ENCODE measurements around the gene CPEB3. TPM values are rescaled to one million over a fixed set of nuclear protein-coding genes. Genes with fewer than 3 reads are reported as not detected.

Gene CPEB3
- total and polyA plus RNA-seq, 9 of the 15 experiments (the other 6 are each of a cell fraction or from before 2014, with no cell fraction given): 0.15 to 1.2 (median 0.51) TPM

DNA sequence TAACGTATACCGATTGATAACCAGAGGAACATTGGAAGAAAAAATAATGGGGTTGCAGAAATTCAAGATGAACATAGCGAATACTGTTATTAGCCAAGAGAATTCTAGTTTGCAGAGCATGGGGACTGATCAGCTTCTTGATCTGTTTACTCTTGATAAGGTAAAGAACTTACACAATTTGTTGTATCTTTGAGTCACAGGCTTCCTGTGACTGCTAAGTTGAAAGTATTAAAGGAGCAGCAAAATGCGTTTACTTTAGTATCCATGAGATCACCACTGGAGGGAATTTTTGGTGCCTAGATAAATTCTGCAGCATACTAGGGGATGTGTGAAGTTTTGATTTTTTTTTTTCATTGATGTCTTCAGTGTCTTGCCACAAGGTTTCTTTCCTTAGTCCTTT, 263.7 kb downstream of the CPEB3 start (continued):
- TF ChIP-seq NCOR1 (IDR thresholded peaks at IDR 0.05) (peak; percentile 46; the same call in 1 of the 2 replicates), ARID1B (IDR thresholded peaks at IDR 0.05) (peak; percentile 79), CXXC5 (CRISPR knock-in tag; IDR thresholded peaks at IDR 0.05) (0 out of 2 replicates have a peak, but pooled peaks have one; percentile 12), CBFA2T2 (conservative IDR thresholded peaks at IDR 0.05) (peak; percentile 21; the same call in 1 of the 2 replicates), CEBPB (tag; IDR thresholded peaks at IDR 0.05) (peak; percentile 76), JUND (IDR thresholded peaks at IDR 0.05; ENCODE audit: borderline replicate concordance, low read depth, low read length) (peak; percentile 57; the same call in 1 of the 2 replicates), JUND (tag; IDR thresholded peaks at IDR 0.05; ENCODE audit: borderline replicate concordance, low read depth, low read length) (no peak), TCF3 (CRISPR knock-in tag; IDR thresholded peaks at IDR 0.05) (peak; percentile 74), FOSL1 (tag; conservative IDR thresholded peaks at IDR 0.05) (peak; percentile 73), EP300 (IDR thresholded peaks at IDR 0.05; ENCODE audit: low read length) (peak; percentile 46; the same call in 1 of the 2 replicates), MTA2 (IDR thresholded peaks at IDR 0.05; ENCODE audit: low read depth) (0 out of 2 replicates have a peak, but pooled peaks have one; percentile 29), NONO (IDR thresholded peaks at IDR 0.05; ENCODE audit: low read depth in 2 of 2, low read length in 1 of 2) (no peak), TAL1 (IDR thresholded peaks at IDR 0.05) (peak; percentile 75)
- TF ChIP-seq, protein P1, sequence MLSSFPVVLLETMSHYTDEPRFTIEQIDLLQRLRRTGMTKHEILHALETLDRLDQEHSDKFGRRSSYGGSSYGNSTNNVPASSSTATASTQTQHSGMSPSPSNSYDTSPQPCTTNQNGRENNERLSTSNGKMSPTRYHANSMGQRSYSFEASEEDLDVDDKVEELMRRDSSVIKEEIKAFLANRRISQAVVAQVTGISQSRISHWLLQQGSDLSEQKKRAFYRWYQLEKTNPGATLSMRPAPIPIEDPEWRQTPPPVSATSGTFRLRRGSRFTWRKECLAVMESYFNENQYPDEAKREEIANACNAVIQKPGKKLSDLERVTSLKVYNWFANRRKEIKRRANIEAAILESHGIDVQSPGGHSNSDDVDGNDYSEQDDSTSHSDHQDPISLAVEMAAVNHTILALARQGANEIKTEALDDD (IDR thresholded peaks at IDR 0.05): peak; percentile 86
- TF ChIP-seq, protein P2, sequence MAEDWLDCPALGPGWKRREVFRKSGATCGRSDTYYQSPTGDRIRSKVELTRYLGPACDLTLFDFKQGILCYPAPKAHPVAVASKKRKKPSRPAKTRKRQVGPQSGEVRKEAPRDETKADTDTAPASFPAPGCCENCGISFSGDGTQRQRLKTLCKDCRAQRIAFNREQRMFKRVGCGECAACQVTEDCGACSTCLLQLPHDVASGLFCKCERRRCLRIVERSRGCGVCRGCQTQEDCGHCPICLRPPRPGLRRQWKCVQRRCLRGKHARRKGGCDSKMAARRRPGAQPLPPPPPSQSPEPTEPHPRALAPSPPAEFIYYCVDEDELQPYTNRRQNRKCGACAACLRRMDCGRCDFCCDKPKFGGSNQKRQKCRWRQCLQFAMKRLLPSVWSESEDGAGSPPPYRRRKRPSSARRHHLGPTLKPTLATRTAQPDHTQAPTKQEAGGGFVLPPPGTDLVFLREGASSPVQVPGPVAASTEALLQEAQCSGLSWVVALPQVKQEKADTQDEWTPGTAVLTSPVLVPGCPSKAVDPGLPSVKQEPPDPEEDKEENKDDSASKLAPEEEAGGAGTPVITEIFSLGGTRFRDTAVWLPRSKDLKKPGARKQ (CRISPR knock-in tag; IDR thresholded peaks at IDR 0.05): no peak

Measured in K562 (cell line).